Jurkat, Clone E6-1 (cell line): ENCODE data around the gene SYNE2.
"Not testable (repeated sequence)": the region's sequence is repeated elsewhere in the genome, so short reads cannot be mapped to it uniquely, and the experiment has no call there.

Source experiments
- DNase-seq: peaks from one replicate; pipeline ENCODE4 v3.0.0-alpha.2; 2011; ENCODE audit warnings: low read depth, low spot score
- H3K4me3 ChIP-seq: 2 replicates; pipeline ENCODE4 v1.5.1; 2011; ENCODE audit warnings: mild to moderate bottlenecking, low read length, control low read depth, moderate library complexity

Gene SYNE2

DNA sequence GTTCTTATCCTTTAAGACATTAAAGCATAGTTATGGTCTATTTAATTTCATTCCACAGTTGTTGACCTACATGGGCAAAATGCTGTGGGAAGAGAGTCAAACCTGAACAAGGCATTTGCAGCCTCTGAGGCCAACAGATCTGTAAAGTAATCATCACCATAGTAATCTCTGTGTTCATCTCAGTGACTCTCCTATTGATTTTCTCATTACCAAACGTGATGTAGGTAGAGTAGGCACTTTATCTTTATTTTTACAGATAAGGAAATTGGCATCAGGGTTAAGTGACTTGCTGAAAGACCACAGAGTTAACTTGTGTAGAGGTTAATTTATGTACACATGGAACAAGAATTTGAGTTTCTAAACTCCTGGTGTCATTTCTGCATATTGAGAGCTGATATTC is 238.4 kb downstream of the SYNE2 start:
- H3K4me3 ChIP-seq = no peak overlapping the region
- DNase-seq = no peak

DNA sequence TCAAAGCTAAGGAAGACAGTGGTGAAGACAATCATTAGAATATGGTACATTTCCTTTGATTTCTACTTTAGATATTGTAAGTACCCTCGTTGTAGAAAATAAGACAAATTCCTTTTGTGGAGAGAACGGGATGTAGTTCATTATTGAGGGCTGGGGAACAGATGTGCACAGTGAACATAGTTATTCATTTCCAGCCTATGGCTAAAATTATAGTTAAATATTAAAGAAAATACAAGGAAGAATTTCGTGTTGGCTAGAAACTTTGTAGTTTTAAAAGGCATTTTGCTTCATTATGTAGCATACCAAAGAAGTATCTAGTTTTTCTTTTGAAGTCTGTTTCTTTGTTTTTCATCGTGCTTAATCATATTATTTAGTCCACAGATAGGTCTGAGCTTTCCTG is 239.5 kb downstream of the SYNE2 start:
- no peak overlapping the region for H3K4me3 ChIP-seq
- DNase-seq = no peak

DNA sequence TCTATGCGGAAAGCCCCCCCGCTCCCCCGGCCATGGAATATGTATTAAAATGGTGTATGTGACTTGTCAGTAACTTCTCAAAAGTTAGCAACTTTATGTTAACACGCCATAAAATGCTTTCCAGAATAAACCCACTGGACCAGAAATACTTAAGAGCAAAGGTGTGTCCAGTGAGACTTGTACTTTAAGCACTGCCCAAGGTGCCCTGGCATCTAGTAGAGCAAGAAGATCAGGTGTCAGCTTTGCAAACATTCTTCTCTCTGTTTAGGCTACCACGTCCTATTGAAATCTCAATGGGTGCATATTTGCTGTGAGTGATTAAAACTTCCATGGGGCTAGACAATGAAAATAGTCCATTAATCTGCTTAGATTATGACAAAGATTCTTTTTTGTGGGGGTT is 240.1 kb downstream of the SYNE2 start:
- no peak overlapping the region for H3K4me3 ChIP-seq
- no peak for DNase-seq

DNA sequence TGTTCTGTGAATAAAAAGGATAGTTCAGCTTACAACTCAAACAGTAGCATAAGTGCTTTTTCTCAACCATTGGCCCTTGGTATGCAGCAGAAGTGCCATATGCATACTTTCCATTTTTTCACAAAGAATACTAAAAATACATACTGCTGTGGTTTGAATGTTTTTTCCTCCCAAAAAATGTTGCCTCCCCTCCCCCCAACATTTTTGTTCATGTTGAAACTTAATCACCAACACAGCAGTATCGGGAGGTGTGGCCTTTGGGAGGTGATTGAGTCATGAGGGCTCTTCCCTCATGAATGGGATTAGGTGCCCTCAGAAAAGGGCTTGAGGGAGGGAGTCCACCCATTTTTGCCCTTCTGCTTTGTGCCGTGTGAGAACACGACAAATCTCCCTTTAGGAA is 242.8 kb downstream of the SYNE2 start:
- DNase-seq = no peak
- H3K4me3 ChIP-seq = no peak overlapping the region

DNA sequence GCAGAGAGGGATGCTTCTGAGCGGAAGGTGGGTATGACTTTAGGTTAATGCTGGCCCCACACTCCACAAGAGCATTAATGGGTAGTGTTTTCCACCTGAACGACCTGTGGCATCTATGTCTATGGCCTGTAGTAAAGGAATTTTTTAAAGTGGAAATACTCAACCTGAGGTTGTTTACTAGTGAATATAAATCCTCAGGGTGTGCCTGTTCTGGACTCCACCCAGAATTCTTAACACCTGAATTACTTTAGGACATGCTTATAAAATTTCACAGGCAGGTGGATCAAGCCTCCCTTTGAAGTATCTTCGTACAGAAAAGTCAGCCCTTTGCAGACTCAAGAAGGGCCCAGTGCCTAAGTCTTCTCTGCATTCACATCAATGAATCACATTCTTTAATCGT is 245.3 kb downstream of the SYNE2 start:
- no peak for DNase-seq
- H3K4me3 ChIP-seq = no peak overlapping the region

DNA sequence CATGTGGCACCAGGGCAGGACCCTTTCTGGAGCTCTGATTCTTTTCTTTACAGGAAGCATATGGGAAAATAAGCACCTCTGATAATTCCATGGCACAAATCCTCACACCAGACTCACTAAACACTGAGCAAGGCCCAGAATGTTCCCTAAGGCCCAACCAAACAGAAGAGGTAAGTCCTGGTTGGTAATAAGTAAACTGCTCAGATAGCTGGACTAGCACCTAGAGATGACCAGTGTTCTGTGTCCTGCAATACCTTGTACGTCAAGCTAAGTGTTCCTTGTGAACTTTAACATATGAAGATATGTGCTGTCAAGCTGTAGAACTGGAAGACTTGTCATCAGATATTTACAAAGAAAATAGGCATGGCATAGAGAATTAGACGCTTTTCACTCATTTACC is 254.6 kb downstream of the SYNE2 start:
- DNase-seq = no peak
- no peak overlapping the region for H3K4me3 ChIP-seq

DNA sequence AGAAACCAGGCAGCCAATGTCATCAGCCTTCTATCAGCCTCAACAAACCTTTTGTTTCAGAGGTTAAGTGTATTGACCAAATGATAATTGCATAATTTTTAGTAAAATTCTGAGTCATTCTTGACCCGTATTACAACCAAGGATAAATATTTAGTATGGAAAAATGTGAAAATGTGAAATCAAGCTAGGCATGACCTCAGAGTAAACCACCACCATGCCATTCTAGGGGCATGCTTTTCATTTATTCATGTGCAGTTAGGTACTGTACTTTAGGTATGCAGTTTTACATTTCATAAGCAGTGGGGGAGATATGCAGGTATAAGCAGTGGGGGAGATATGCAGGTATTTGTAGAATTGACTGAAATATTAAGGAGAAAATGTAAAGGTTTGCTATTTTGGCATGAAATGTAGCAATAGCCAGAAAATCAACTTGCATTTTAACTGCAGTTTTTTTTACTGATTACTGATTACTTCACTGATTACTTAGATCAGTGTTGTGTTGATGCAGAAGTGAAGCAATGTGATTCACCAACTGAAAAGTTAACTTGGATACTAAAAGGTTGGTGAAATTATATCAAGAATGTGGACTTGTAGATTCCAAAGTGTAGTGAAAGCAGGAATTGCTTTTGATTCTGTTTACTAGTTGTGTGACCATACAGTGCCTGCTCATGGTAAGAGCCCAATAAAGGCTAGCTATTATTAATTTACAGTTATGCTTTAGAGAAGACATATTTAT is 257.2 kb downstream of the SYNE2 start:
- DNase-seq = no peak
- H3K4me3 ChIP-seq = no peak overlapping the region

DNA sequence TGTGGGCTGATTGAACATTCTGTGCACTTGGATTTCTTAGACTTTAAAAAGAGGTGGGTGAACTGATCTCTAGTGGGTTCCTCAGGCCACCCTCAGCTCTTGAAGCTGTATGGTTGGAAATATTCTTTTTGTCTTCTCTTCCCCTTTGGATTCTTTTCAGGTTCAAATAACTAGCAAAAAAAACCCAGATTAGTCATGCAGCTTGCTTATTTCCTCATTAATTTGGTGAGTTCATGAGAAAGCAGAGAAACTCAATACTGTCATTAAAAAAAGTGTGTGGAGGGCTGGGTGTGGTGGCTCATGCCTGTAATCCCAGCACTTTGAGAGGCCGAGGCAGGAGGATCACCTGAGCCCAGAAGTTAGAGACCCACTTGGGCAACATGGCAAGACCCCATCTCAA is 258.0 kb downstream of the SYNE2 start:
- no peak for DNase-seq

DNA sequence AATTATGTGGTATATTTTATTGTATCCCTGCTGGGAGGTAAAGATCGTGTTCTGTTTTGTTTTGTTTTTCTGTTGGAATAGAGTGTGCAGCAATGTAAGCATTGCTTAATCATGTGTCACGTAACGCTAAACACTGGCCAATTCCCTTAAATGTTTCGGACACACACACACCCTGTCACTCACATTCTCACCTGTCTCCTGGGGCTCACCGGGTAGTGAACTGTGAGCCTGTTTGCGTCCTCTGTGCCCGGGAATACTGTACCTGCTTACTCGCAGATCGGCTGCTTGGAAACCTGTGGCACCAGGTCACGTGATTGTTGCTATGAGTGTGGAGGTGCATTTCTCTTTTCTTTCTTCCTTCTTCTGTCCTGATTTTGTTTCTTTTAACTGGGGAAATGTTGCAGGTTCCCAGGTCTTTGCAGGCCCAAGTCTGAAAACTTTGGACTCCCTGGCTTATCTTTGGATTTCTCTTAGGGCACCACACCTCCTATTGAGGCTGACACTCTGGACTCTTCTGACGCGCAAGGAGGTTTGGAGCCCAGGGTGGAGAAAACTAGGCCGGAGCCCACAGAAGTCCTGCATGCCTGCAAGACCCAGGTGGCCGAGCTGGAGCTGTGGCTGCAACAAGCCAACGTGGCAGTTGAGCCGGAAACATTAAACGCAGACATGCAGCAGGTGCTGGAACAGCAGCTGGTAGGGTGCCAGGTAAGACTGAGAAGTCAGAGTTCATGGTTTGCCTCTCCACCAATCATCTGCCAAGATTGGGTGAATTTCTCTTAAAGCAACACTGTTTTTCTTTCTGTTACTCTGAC is 260.3 kb downstream of the SYNE2 start:
- no peak overlapping the region for H3K4me3 ChIP-seq
- peak; percentile 49 for DNase-seq

More for the DNA sequence above, 258.0 kb downstream of the SYNE2 start:
- H3K4me3 ChIP-seq = no peak overlapping the region

DNA sequence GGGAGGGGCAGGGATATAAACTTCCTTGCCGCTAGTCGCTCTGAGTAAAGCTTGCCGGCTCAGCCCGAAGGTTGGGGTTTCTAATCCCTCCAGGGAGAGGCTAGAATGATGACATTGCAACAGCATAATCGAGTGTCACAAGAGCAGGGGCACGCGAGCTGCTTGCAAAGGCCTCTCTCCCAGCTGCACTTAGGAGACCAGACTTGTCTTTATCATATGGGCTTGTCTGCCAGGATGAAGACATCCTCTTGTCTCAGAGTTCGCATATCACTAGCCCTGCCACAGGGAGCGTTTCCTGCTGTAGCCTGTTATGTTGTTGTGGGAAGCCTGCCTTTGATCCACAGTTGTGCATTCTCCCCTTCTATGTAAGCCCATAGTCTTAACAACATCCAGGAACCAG is 261.4 kb downstream of the SYNE2 start:
- no peak for DNase-seq

DNA sequence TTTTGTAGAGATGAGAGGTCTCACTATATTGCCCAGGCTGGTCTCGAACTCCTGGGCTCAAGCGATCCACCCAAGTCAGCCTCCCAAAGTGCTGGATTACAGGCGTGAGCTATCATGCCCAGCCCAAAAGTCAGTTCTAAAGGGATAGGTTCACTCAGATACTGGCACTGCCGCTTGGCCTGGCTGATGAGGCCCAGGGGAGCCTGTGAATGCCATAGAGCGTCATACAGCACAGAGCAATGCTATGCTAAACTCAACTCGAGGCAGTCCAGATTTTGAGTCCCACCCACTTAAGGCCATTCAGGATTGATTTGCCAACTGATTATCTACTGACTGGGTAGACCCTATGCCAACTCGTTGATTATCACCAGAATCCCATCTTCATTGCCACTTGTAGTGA is 262.0 kb downstream of the SYNE2 start:
- no peak for DNase-seq
- no peak overlapping the region for H3K4me3 ChIP-seq

More for the DNA sequence above, 261.4 kb downstream of the SYNE2 start:
- no peak overlapping the region for H3K4me3 ChIP-seq

DNA sequence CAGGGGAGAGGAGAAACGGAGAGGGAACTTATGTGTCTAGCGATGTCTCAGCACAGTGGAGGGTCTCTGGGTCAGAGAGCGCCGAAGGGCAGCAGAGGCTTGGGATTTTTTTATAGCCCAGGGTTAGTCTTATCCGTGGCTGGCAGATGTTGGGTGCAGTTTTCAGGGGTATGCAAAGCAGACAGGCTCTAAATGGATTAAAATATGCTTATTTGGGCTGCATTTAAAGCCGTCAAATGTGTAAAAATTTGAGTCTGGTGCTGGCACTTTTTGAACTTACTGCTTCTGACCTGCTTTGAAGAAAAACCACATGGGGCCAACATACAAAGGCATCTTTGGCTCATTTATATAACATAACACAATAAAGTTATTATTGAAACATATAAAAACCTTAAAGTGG is 262.6 kb downstream of the SYNE2 start:
- DNase-seq = no peak
- H3K4me3 ChIP-seq = no peak overlapping the region

DNA sequence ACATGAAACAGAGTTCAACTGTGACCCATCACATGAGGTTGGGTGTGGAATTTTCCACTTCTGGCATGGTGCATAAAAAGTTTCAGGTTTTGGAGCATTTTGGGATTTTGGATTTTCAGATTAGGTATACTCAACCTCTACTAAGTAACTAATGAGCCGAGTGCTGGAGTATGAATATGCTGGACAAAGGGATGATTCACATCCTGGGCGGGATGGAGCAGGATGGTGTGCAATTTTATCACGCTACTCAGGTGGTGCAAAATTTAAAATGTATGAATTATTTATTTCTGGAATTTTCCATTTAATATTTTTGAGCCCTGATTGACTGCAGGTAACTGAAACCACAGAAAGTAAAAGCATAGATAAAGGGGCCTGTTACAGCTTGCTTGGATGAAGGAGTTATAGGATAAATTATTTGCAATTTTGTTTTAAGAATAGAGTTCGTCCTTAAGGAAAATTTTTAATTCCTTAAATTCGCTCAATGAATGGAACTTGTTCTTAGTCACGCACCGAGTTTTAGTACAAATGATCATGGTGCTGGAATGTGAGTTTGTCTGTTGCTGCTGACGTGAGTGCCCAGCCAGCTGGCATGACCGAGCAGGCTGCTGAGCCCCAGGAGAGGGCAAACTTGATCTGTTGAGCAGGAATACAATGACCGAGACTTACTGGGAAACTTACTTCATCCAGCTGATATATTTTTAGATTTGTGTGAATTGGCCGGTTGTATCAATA is 265.0 kb downstream of the SYNE2 start:
- H3K4me3 ChIP-seq = no peak overlapping the region
- DNase-seq = no peak

DNA sequence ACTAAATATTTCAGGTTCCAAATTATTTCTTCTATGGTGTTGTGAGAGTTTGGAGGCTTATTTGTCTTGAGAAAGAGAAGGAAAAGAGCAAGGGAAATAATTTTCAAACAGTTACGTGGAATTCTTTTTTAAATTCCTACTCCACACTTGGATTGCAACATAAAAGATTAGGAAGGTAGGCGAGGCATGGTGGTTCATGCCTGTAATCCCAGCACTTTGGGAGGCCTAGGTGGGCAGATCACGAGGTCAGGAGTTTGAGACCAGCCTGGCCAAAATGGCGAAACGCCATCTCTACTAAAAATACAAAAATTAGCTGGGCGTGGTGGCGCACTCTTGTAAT is 265.6 kb downstream of the SYNE2 start:
- not testable (repeated sequence) for H3K4me3 ChIP-seq, DNase-seq

DNA sequence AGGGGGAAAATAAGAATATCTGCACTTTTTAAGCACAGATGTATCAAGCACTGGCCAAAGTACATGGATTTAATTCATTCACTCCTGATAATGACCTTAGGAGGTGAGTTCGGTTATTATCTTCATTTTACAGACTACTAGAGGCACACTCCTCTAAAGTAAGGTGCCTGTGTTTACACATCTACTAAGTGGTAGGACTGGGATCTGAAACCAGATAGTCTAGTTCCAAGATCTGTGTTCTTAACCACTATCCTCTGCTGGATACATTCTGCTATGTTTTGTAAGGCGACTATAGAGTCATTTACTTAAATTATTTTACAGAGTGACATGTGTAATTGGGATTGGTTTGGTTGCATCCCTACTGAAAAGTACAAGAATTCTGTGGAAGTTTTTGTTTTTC is 266.1 kb downstream of the SYNE2 start:
- H3K4me3 ChIP-seq = no peak overlapping the region
- DNase-seq = no peak

DNA sequence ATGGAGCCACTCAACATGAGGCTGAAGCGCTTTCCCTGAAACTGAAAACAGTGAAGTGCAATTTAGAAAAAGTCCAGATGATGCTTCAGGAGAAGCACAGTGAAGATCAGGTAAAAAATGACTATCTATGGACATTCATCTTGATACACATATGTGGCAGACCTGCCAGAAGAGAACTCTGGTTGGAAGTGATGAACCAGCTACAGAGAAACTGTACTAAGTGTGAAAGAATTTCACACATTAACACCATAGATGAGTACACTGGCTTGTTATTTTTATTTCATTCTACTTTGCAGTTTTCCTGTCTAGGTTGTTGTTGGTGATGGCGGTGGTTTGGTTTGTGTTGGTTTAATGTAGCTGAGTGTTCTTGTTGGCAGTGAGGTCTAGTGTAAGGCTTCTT is 266.7 kb downstream of the SYNE2 start:
- DNase-seq = no peak
- H3K4me3 ChIP-seq = no peak overlapping the region

DNA sequence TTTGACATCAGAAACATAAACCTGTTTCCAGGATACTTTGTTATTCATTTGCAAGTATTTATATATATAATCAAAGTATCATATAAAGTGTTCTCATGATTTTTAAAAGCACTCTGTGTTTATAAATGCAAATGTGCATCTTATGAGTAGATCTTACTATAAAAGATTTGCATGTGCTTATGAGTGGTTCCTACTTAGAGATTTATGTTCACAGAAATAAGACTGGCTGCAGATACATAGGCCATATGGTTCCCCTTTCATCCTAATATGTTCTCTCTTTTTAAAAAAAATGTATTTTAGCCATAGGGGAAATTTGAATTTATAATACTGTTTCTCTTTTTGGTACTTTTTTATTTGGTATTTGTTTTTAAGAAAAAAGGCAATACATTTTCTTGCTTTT is 267.2 kb downstream of the SYNE2 start:
- no peak overlapping the region for H3K4me3 ChIP-seq
- no peak for DNase-seq

DNA sequence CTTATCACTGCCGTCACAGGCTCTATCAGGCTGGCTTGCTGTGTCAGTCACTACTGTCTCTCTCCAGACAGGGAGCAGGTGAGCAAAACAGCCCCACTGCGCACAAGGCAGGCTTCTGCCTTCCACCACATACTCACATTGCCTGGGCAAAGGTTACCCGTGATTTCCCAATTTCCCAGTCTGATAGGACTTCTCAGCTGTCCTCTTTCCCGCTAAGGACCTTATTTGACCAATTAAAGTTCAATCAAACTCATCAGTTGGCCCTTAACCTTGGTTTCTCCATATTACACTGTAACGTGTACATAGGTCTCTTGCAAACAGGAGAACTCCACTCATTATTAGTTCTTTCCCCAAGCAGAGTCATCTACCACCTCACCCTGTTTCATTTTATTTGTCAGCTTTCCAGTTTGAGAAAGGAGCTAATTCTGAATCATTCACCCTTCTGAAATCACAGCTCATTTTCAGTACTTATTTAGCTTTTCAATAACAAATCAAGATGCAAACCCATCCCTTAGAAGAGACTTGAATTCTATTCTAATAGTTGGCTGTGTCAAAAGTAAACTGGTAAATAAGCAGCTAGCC is 270.5 kb downstream of the SYNE2 start:
- DNase-seq = no peak
- no peak overlapping the region for H3K4me3 ChIP-seq

DNA sequence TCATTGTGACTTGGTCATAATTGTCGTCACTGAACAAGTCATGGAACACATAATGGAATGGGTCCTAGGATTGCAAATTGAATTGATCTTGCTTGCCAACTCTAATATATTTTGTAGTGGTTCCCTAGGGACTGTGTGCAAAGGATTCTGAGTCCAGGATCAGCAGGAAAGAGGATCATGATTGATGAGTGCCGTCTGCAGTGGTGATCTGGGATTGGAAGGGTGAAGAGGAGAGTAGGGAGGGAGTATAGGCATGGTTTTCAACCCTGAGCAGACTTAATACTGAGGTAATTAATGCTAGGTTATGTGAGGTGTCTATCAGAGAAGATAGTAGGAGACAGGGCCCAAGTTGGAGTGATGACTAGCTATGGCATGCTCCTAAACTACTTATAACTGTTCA is 272.5 kb downstream of the SYNE2 start:
- no peak for DNase-seq
- no peak overlapping the region for H3K4me3 ChIP-seq

DNA sequence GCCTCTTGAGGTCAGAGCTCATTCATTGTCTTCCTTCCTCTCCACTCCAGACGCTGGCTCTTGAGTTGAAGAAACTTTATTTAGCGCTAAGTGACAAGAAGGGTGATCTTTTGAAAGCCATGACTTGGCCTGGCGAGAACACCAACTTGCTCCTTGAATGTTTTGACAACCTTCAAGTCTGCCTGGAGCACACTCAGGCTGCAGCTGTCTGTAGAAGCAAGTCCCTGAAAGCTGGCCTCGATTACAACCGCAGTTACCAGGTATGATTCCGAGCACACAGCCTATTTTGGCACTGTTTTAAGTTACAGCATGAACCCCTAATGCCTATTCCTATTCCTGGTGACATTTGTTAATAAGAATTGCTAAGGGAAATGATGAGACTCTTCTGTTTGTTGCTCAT is 273.7 kb downstream of the SYNE2 start:
- no peak for DNase-seq
- no peak overlapping the region for H3K4me3 ChIP-seq
